GM18858 (cell line): ENCODE data around the gene NDC1.
"Not testable (repeated sequence)": the region's sequence is repeated elsewhere in the genome, so short reads cannot be mapped to it uniquely, and the experiment has no call there.

ENCODE experiments used
- ATAC-seq: cut with Tn5 transposase; IDR thresholded peaks from one replicate; pipeline ENCODE4 v1.9.1; 2021; ENCODE audit not compliant: unreplicated experiment

The NDC1 gene

DNA sequence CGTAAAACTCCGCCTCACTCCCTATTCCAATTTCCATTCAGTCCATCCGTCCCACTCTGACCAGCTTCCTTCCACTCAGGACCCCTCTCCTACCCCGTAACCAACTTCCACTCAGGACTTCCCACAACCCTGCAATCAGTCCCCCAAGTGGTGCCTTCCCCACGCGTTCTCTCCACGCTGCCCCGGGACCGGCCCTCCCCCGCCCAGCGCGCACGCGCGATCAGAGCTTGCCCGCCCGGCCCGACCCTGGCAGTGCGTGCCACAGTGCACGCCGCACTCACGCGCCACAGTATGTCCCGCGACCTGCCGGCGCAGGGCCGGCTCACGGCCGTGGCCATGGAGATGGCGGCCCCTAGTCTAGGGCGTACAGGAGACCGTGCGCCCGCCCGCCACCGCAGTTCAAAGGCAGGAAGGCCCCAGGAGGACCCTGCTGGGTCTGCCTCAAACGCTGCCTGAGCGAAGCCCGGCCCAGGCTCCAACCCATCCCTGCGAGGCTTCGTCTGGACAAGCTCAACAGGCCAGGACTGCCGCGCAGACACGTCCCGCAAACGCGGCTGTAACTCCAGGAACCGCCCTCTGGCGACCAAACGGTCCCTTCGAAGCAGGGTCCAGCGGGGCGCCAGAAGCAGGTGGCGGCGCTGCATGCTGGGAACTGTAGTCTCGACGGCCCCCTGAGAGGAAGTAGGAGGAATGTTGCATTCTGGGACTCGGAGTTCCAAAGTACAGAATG lies at the start of gene NDC1:
TSS of gene NDC1 (minus strand) at position 373 of the 730 bp plus-strand sequence. CDS start at position 338, 35 bp downstream.
- peak; percentile 71 for ATAC-seq

- ATAC-seq = not testable (repeated sequence)
Observed at GRCh38 chr1:53883600-53883999, 45.5 kb upstream of the NDC1 start.

DNA sequence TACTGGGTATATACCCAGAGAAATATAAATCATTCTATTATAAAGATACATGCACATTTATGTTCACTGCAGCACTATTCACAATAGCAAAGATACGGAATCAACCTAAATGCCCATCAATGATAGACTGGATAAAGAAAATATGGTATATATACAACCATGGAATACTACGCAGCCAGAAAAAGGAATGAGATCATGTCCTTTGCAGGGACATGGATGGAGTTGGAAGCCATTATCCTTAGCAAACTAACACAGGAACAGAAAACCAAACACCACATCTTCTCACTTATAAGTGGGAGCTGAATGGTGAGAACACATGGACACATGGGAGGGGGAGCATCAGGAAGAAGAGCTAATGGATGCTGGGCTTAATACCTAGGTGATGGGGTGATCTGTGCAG lies 43.8 kb upstream of the NDC1 start:
- ATAC-seq = not testable (repeated sequence)

GRCh38 chr1:53878492-53879105 lies 40.5 kb upstream of the NDC1 start:
- no peak for ATAC-seq

- not testable (repeated sequence) for ATAC-seq
Observed at GRCh38 chr1:53875150-53875549, 37.1 kb upstream of the NDC1 start.

DNA sequence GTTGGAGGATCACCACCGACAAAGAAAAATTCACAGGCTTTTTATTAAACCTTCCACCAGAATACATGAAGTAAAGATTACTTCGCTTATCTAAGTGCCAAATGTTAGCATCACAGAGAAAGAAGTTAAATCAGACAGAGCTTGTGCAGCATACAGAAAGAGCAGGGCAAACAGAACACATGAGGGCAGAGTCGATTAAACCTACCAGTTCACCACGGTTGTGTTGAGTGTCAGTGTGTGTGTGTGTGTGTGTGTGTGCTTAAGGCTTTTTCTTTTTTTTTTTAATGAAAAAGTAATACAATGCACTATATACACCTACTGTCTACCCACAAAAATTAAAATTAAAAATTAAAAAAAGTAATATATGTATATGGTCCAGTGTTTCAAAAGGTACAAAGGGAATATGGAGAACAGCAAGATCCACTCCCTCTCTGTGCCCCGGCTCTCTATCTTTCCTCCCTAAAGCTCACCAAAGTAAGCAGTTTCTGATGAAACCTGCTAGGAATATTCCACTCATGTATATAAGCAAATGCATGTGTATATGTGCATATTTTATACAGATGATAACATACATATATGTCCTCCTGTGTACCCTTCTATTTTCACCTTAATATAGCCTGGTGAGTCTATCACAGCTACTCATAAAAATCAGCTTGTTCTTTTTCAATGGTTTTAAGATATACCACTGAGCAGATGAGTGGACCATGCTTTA lies 33.8 kb upstream of the NDC1 start:
- no peak for ATAC-seq

GRCh38 chr1:53871221-53871620 lies 33.1 kb upstream of the NDC1 start:
- no peak for ATAC-seq

GRCh38 chr1:53869454-53870117 lies 31.5 kb upstream of the NDC1 start:
- ATAC-seq = no peak

DNA sequence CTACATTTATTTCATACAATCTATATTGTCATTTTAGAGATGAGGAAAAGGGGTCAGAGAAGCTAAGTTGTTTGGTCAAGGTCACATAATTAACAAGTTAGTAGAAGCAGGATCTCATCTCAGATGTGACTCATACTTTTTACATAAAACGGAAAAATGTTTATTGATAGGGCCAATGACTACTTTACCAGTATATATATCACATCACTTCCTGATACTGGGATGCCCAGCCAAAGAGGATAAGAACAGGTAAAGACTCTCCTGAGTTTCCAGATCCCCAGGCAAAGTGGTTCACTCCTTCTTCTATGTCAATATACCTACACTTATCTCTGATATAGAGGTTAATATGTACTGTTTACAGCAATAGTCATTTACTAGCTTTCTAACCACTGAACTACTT lies 30.5 kb upstream of the NDC1 start:
- no peak for ATAC-seq

GRCh38 chr1:53862507-53862906 lies 24.4 kb upstream of the NDC1 start:
- ATAC-seq = no peak

DNA sequence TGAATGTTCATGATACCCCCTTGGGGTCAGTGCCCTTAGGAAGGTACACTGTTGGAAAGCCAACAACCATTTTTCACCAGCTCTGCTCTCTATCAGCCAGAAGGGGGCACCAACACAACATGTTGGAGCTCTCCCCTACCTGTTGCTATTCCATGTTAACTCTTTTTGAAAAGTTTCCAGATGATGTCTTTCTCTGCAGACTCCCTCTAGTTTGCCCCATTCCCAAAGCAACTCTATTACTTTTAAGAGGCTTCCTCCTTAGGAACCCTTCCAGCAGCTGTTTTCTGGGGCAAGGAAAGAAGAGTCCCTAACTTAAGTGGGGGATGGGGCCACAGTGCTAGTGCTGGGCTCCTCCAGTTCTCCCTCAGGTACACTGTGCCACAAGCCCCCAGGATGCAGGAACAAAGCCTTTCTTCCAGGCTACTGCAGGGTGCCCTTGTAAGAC lies 22.9 kb upstream of the NDC1 start:
- no peak for ATAC-seq

GRCh38 chr1:53851571-53852285 lies 13.6 kb upstream of the NDC1 start:
- ATAC-seq = no peak

GRCh38 chr1:53850082-53850673 lies 12.1 kb upstream of the NDC1 start:
- ATAC-seq = no peak

- no peak for ATAC-seq
Observed at GRCh38 chr1:53847980-53848379, 9.9 kb upstream of the NDC1 start.

DNA sequence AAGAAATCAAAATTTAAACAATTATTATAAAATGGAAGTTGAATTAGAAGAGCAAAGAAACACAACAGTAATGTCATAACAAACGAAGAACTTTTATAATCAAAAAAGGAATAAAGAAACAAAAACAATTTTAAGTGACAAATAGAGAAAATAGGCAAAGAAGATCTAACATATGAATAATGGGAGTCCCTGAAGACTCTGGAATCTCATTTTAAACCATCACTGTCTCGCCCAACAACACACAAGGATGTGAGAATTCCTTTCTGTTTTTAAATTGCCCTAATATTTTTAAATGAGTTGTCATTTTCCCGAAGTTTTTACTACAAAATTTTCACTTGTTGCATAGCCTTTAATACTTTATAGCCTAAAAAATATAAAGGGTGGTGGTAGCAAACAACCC lies 4.3 kb upstream of the NDC1 start:
- no peak for ATAC-seq

GRCh38 chr1:53838654-53838974 lies 518 bp upstream of the NDC1 start:
- ATAC-seq = no peak

- ATAC-seq = no peak
Observed at GRCh38 chr1:53837646-53837923, 511 bp downstream of the NDC1 start.

DNA sequence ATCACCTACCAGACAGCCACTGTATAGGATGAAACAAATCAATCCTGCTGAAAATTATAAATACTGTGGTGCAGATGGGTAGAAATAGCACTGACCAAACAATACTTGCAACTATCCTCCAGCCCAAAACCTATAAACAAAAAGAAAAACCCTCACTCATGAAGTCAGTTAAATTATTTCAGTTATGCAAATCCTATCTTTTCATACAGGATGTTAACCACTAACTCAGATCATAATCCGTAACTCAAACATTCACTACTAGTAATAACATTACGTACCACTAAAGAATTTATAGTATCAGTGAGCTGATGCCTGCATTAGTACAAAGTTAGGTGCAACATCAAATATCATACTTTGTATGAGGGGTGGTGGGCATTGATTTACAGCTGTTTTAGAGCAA lies 2.6 kb downstream of the NDC1 start:
- no peak for ATAC-seq

GRCh38 chr1:53834776-53835175 lies 3.3 kb downstream of the NDC1 start:
- no peak for ATAC-seq

DNA sequence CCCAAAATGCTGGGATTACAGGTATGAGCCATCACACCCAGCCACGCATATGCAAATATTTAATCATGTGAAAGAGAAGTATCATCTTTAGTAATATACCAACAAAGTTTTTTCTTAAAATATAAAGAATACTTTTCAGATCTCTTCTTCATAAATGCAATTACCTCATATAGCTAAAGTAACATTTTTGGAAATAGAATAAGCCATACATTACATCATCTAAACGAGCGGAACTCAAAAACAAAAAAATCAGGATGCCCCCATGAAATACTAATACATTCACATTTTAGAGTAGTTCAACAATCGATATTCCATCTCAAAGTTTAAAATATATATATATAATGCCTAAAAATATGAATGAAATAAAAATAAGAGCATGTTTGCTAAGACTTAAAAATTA lies 4.7 kb downstream of the NDC1 start:
- ATAC-seq = no peak

- ATAC-seq = no peak
Observed at GRCh38 chr1:53826367-53826766, 11.7 kb downstream of the NDC1 start.
